ENCODE measurements around the gene MPIG6B.
A peak's percentile ranks its signal among the peaks of the same experiment; 100 is the strongest.

Gene MPIG6B, protein sequence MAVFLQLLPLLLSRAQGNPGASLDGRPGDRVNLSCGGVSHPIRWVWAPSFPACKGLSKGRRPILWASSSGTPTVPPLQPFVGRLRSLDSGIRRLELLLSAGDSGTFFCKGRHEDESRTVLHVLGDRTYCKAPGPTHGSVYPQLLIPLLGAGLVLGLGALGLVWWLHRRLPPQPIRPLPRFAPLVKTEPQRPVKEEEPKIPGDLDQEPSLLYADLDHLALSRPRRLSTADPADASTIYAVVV

DNA sequence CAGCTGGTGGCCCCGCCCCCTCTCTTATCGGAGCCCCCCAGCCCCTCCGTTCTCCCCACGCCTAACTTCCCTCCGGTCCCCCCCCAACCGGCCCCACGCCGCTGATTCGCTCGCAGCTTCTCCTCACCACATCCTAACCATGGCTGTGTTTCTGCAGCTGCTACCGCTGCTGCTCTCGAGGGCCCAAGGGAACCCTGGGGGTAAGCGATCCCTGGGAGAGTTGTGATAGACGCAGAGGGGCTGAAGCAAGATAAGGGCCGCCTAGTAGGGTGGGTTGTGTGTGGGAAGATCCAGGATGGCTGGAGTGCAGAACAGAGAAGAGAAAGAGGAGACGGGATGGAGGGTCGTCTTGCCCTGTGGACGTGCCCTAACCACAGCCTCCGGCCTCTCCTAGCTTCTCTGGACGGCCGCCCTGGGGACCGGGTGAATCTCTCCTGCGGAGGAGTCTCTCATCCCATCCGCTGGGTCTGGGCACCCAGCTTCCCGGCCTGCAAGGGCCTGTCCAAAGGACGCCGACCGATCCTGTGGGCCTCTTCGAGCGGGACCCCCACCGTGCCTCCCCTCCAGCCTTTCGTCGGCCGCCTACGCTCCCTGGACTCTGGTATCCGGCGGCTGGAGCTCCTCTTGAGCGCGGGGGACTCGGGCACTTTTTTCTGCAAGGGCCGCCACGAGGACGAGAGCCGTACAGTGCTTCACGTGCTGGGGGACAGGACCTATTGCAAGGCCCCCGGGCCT is at the start of gene MPIG6B:
Gene MPIG6B, plus strand, starts transcription at position 129 of the 735 bp plus-strand sequence. Its CDS starts 11 bp downstream, at position 140.
- DNase-seq = no peak

DNA sequence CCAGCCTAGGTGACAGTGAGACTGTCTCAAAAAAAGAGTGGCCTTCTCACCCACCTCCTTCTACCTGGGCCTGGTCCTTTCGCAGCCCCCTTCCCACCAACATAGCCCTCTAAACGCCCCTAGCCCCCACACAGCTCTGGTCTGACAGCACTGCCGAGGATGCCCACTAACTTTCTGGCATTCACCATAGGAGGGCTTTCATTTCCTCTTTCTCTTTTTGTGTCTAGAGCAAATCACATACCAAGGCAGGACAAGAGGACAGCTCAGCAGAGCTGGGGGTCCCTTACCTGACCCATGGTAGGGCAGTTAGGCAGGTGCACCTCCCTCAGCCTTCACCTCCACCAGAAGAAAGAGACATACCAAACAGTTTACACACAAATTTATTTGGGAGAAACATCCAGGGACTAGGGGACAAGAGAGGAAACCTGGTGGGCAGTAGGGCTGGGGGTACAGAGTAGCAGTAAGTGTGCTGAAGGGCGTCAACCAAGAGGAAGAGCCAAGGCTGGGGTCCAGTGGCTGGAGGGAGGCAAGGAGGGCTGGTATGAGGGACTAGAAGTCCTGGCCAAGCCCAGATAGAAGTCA is 46.8 kb upstream of the MPIG6B start:
- DNase-seq = no peak

DNA sequence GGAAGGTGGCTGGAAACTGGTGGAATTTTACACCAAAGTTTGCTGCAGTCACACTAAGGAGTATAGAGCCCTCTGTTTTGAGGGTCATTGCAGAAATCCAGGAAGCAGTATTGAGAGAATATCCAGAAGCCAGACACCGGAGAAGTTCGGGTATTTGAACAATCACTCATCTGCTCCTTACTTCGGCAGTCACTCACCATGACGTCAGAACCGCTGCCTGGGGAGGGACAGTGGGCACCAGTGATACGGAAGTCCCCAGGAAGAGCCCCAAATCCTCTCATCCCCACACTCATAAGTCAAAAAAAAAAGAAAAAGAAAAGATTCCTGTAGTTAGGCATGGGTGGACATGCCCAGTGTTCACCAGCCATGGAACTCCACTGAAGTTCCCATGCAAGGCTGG is 46.3 kb upstream of the MPIG6B start:
- DNase-seq = no peak

DNA sequence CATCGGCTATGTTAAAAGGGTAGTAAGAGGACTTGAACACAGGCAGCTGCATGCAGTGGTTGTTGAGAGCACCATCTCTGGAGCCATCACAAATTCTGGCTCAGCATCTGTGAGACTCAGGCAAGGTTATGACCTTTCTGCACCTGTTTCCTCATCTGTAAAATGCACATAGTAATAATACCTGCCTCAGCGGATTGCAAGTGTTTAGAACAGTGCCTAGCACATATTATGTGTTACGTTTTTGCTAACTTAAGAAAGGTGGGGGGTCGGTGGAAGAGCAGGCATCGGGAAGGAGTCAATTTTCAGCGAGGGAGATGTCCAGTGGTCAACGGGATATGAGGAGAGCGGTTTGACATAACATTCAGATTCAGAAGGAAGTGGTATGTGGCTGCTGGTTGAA is 45.2 kb upstream of the MPIG6B start:
- DNase-seq = no peak

DNA sequence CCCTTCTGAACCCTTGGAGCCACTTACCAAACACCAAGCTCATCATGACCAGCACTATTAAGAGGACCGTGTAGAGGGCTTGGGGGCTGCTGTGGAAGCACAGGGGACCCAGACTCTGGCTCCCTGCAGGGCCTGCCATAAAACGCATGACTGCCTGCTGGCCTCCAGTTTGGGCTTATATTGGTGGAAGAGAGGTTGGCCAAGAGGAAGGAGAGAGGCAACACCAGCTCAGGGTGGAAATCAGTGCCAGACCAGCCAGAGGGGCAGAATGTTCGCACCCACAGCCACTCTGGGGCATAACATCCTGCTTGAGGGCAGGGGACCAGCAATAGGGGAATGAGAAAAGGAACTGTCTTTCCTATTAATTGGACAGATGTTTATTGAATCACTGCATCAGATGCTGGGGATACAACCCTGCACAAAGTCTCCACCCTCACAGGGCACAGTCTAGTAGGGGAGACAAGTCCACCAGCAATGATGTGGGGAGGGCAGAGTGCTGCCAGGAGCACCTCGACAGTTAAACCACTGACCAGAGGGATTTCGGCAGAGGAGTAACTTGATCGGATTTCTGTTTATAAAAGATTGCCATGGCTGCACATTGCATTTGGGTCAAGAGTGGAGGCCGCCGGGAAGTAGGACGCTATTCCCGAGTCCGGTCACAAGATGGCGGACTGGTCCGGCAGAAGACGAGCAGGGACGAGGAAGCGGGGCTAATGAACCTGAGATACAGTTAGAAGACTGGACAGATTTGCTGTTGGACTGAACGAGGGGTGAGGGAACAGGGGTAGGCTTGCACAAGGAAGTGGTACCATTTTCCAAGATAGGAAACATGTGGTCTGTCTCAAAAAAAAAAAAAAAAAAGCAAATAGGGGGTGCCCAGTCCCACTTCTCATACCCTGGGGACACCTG is 42.7 kb upstream of the MPIG6B start, which contains the start of gene LY6G5C:
Gene LY6G5C, minus strand, starts transcription at position 842 of the 909 bp plus-strand sequence. Its CDS starts 694 bp downstream, at position 148.
- DNase-seq = peak; percentile 54

DNA sequence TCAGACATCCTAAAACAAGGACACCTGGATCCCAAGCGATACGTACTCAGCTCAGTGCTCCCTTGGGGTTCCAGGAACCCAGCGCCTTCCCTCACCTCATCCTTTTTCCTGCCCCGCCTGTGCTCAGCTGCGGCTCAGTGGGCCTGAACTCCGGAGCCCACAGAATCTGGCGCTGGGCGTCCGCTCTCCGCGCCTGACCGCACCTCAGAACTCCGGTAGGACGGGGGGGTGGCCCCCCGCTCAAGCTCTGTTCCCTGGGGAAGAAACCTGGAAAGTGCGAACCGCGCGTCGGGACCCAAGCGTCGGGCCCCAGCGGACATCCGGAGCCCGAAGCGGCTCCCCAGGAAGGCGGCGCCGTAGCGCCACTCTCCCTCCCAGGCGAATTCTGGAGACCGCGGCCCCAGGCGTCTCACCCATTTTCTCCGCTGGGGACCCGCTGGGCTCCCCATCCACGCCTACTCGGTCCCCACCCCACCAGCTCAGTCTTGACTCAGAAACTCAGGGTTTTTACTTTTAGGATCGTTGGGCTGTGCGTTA is 42.0 kb upstream of the MPIG6B start:
- DNase-seq = peak; percentile 21

DNA sequence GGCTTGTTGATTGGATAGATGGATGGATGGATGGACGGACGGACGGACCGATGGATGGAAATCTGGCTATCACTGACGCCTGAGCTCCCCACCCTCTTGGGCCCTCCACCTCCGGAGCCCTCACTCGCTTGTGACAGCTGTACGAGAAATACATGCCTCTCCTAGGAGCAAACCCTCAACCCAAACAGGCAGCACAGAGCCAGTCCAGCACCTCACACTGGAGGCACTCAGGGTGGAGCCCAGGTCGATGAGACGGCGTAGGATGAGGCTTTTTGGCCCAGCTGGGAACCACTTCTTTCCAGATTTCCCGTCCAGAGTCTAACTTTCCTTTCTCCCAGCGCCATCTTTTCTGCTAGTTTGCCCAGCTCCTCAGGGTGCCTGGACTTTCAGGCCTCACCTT is 39.6 kb upstream of the MPIG6B start:
- DNase-seq = no peak

DNA sequence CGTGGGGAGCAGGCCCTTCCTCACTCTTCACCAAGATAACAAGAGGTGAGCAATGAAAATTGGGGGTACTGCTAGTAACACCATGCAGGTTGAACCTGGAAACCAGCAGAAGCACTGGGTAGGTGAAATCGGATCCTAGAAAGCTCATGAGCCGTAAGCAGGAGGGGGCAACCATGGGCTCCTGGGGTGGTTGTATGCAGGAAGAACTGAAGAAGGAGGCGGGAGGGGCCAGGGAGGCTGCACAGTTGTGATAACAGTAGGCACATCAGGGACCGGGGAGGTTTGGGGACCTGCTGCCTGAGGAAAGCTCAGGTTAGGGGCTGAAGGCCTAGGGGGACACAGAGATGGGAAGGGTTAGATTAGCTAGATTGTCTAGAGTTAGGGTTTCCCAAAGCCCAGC is 36.7 kb upstream of the MPIG6B start:
- DNase-seq = no peak

DNA sequence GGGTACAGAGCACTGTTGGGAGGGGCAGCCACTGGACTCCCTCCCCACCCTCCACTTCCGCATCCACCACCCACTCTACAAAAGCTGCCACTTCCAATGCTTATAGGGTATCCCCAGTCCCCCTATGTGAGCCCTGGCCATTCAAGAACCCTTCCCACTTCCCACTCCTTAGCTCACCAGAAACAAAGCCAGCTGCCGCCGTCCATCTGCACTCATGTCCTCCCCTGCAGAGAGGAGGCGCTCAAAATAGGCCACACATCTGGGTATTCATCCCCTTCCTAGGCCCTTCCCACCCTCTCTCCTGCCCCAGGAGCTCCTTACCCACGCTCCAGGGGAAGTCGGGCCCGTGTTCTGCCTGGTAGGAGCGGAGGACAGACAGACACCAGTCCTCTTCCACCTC is 35.9 kb upstream of the MPIG6B start:
- no peak for DNase-seq

DNA sequence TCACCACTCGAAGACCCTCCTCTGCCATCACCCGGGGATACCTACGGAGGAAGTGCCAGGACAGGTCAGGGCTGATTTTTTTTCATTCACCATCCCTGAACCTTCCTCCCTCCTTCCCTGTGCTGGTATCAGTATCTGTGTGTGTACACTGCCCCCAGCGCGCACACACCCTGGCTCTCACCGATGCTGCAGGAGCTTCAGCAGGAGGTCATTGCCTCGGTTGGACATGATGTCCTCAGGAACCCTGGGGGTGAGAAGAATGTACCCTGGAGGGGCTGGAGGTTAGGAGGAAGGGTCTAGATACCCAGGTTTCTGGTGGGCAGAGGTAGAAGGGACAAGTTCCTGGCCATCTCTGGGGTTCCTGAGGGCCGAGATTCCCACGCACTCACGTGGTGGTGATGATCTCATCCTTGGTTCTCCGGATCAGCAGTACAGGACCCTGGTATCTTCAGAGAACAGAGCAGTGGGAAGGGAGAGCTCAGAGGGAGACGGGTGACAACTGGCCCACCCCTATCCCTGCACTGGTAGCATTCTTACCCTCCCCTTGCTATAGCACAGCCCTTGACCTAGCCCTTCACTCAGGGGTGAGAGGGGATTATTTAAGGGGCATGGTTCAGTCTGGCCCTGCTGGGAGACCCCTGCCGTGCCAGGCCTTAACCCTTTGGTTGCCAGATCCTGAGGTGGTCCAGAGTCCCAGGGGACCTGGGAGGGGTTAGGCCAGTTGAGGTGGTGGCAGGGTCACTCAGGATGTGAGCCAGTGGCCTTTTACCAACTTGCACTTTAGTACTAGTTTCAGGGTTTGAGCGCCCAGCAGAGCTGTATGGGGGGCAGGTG is 35.1 kb upstream of the MPIG6B start:
- no peak for DNase-seq

DNA sequence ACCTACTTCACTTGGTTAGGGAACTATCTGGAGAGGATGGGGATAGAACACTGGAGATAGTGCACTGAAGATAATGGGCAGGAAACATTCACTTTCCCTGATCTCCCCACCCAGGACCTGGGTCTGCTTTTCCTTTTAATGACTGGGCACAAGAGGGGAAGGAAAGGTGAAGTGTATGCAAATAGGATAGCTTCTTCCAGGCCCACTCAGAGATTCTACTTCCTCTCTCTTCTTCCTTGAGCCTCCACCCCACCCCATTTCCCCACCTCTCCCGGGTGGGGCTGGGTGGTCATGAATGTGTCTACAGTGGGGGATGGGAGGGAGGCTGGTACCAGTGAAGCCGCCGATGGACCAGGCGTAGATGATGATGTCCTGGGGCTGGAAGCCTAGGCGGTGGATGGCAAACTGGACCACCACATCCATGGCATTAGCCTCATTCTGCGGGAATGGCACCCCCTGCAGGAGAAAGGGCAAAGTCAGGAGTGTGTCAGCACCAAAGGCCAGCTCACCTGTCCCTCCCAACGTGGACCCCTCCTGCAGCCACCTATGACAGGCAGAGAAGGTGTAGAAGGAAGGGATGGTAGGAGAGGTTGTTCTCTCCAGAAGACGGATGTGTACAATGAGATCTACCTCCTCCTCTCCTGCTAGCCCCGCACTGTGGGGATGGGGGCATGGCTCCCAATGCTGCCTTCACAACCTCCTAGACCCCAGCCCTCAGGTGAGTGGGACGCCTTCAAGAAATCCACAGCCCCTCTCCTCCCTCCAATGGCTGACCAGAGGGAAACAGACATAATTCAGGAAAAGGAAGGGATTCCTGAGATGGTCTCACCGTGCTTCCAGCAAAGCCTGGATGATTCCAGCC is 33.7 kb upstream of the MPIG6B start:
- no peak for DNase-seq

DNA sequence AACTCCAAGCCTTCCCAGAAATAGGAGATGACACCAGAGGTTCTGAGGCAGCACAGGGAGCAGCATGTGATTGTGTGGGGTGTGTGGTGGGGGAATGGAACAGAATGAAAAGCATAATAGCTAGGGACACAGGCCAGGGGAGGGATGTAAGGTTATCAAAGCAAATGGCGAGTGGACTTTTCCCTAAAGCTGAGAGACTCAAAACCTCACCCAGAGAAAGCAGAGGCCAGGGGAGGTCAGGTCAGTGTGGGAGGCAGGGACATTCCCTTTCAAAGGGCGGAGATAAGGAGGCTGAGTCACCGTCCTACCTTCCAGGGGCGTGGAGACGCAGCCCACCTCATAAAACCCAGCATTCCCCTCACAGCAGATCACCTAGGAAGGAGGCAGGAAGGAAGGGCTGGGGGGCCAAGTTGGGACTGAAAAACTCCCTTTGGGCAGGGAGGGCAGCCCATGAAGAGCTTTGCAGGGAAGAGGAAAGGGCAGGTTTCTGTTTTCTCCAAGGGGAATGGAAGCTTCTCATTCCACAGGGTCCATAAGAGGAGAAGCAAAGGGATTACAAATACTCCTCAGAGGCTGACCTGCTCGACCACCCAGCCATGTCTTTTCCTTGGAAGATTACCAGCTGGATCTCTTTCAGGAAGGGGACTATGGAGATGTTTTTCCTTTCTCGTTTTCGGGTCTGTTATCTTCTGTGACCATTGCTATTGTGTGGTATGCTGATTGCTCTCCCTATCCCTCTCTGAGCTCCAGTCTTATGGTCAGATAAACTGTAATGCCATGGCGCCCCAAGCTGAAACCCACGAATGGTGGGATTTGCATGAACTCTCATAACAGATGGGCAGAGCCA is 32.7 kb upstream of the MPIG6B start:
- no peak for DNase-seq

DNA sequence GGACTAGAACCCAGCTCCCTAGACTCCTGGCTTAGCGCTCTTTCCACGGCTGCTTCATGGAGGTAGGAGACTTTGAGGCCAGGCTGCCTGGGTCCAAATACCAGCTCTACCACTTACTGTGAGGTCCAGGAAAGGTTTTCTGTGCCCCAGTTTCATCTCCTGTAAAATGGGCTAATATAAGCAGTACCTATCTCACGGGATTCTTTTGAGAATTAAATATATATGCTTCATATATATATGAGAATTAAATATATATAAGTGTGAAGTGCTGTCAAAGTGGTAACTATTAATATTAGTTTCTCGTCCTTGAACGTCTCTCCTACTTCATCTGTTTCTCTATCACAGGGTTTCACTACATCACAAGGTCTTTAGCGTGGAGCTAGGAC is 32.1 kb upstream of the MPIG6B start:
- no peak for DNase-seq

DNA sequence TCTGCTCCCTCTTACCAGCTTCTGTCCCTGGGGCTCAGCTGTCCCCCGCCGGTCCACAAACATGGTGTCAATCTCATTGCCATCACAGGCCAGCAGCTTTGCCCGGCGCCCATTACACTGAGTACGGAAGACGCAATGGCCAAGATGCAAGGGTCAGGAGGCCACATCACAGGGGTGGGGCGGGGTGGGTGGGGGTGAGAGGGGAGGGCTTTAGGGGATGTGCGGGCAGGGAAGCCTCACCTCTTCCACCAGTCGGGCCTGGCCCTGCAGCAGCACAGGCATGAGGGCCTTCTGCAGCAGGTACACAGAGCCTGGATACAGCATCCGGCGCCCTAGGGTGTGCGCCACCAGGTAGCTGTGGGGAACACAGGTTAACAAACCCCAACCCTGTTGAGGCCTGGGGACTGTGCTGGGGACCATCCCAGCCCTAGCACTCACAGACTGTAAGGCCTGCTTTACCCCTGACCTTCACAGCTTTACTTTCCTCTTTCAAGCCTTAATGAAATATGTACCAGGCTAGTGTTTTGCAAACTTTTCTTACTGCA is 31.5 kb upstream of the MPIG6B start:
- DNase-seq = no peak

DNA sequence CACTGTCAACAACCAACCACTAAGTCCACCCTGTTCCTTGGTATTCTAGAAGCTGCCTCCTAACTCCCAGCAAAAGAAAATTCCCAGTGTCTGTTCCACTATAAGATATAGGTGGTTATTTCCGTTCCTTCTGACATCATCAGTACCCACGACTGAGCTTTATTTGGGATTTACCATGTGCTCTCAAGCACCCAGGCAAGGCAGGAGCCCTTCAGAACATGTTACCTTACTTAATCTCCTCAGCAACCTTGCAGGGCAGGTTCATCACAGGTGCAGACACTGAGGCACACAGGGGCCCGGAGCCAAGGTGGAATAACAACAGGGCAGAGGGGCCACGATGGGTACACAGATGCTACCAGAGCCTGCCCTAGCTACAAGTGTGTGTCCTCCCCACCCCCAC is 30.8 kb upstream of the MPIG6B start:
- DNase-seq = no peak

DNA sequence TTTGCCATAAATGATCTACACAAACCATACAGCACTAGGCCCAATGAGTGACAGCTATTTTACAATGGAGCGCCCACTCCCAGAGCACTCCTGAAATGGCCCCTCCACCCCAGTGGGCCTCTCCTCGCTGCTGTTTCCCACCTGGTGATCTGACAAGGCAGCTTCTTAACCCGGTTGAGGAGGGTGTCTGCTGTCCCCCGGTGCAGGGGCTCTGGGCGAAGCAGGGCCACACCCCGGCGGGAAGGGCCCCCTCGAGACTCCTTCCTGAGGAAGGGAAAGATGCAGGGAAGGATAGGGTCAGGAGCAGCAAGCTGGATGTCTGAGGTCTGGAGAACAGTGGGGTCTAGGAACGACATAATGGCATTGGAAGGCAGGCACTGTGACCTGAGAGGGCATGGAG is 30.3 kb upstream of the MPIG6B start:
- no peak for DNase-seq

DNA sequence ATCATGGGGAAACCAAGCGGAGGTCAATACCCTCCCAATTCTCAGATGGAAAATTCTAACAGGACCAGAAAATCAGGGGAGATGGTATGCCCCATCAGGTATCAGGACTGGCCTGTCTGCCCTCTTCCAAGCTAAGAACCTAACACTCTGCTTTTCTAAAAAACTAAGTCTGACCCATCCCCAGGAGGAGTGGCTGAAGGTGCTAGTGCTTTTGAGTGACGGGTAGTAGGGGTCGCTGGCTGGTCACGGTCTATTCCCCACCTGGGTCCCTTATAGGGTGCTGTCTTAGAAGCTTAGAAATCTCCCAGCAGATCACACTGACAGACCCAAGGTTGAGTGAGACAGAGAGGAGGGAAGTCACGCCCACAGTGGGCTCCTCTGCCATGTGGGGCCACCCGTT is 29.6 kb upstream of the MPIG6B start:
- DNase-seq = no peak

DNA sequence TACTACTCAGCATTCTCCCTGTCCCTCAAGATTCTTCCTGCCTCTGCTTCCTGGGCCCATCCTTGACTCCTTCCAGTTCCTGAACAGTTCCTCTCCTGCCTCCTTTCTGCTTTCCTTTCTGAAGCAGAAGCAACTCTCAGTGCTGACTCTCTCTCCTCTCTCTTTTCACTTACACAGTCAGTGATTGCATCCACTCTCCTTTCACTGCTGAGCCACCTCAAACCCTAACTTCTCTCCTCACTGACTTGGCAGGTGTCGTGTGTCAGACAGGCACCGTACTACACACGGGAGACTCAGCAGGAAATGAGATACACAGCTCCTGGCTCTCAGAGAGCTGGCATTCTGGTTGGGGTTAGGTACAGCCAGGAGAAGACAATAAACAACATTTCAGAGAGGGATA is 25.6 kb upstream of the MPIG6B start:
- DNase-seq = no peak

DNA sequence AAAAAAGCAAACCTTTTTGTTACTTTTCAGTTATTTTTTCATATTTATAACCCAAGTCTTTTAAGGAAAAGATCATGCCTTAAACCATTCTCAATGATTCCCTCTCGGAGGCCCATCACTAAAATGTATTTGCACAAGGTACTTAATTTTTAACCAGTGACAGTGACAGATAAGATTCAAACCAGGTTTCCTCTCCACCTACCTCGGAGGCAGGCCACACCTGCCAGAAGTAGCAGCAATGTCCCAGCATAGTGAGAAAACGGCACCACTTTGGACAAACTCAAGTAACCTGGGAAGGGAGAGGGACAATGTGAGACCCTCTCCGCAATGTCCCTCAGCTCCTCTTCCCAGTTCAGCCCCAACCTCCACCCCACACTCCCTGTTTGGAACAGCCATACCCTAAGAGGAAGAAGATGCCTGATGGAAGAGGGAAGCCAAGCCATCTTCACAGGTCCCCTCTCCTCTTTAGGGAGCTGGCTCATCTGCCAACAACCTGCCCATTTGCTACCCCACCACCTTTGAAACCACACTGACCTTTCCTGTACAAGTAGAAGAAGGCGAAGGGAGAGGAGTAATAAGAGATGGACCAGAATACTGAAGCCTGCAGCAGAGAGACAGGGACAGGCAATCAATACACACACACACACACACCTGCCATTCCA is 22.3 kb upstream of the MPIG6B start:
- DNase-seq = no peak
